GM12873 (cell line): ENCODE results near the gene PTPRN2.

Source experiments
- CTCF ChIP-seq: IDR thresholded peaks from 2 replicates; pipeline ENCODE4 v1.5.1; 2012; ENCODE audit warnings: low read depth, mild to moderate bottlenecking, moderate library complexity, low read length, control low read depth; ENCODE audit not compliant: insufficient read depth; ENCODE audit errors: missing control alignments

The PTPRN2 gene

GRCh38 chr7:157579425-157579824 lies 1008.2 kb downstream of the PTPRN2 start:
- no peak for TF ChIP-seq CTCF

GRCh38 chr7:157577796-157578339 lies 1009.8 kb downstream of the PTPRN2 start:
- no peak for TF ChIP-seq CTCF

GRCh38 chr7:157577061-157577460 lies 1010.6 kb downstream of the PTPRN2 start:
- no peak for TF ChIP-seq CTCF

GRCh38 chr7:157576415-157576814 lies 1011.2 kb downstream of the PTPRN2 start:
- no peak for TF ChIP-seq CTCF

- no peak for TF ChIP-seq CTCF
Observed at GRCh38 chr7:157575777-157576176, 1011.8 kb downstream of the PTPRN2 start.

GRCh38 chr7:157574914-157575586 lies 1012.6 kb downstream of the PTPRN2 start:
- no peak for TF ChIP-seq CTCF

- TF ChIP-seq CTCF: no peak
Observed at GRCh38 chr7:157574120-157574825, 1013.4 kb downstream of the PTPRN2 start.
